Vagina (tissue), 2 donors: Measurements from ENCODE around the gene SNAP47. TPM values are rescaled to one million over a fixed set of nuclear protein-coding genes. Genes with fewer than 3 reads are reported as not detected.

Source experiments
- DNase-seq, 2 donors: peaks; one replicate each; pipeline ENCODE4 v3.0.0-alpha.2; 2017; ENCODE audit errors: extremely low spot score in 2 of 2
- H3K27ac ChIP-seq: fragments of 200-600 bp; sonication (generic); one replicate; pipeline ENCODE4 v1.5.1; 2019
- H3K27me3 ChIP-seq: fragments of 200-600 bp; sonication (generic); one replicate; pipeline ENCODE4 v1.5.1; 2019
- H3K36me3 ChIP-seq, 2 donors: fragments of 200-600 bp; sonication (generic); one replicate each; pipeline ENCODE4 v1.5.1; 2017 to 2019
- H3K4me1 ChIP-seq: fragments of 200-600 bp; sonication (generic); one replicate; pipeline ENCODE4 v1.5.1; 2019
- H3K4me3 ChIP-seq, 2 donors: fragments of 200-600 bp; sonication (generic); 1 replicate in 1 of 2; 2 replicates in 1 of 2; pipeline ENCODE4 v1.5.1; 2016 to 2019
- H3K9me3 ChIP-seq: fragments of 200-600 bp; sonication (generic); one replicate; pipeline ENCODE4 v1.5.1; 2019
- POLR2A ChIP-seq, 2 donors: fragments of 450-650 bp; IDR thresholded peaks; one replicate each; pipeline ENCODE4 v1.6.1; 2017; ENCODE audit warnings: antibody characterized with exemption in 2 of 2, mild to moderate bottlenecking in 2 of 2, moderate library complexity in 2 of 2
- POLR2AphosphoS5 ChIP-seq, 2 donors: sonication (generic); formaldehyde crosslinking; IDR thresholded peaks; one replicate each; pipeline ENCODE4 v1.9.0; 2017; ENCODE audit warnings: antibody characterized with exemption in 2 of 2, mild to moderate bottlenecking in 2 of 2, low read depth in 1 of 2; ENCODE audit not compliant: insufficient read depth in 1 of 2
- intact Hi-C: fragments of 100-400 bp; cut with DNase I; formaldehyde crosslinking; loops from one replicate; pipeline ENCODE4 v1.15.1; 2023
- total RNA-seq: library from RNA; depleted of rRNA; stranded (reverse); fragments of >200 nt; gene quantifications from one replicate; pipeline ENCODE4 v1.2.3, GENCODE V29; 2016
- TF ChIP-seq, protein P1 (sequence below), 3 experiments: fragments of 450-650 bp in 2 of 3; fragments of 200-600 bp in 1 of 3; sonication (generic) in 1 of 3; IDR thresholded peaks; one replicate each; pipeline ENCODE4 v1.5.1; 2017 to 2019; ENCODE audit warnings: antibody characterized with exemption in 3 of 3, mild to moderate bottlenecking in 2 of 3, moderate library complexity in 2 of 3

Gene SNAP47
- total RNA-seq, 1 donor from 2014 or later = 28.7 TPM

DNA sequence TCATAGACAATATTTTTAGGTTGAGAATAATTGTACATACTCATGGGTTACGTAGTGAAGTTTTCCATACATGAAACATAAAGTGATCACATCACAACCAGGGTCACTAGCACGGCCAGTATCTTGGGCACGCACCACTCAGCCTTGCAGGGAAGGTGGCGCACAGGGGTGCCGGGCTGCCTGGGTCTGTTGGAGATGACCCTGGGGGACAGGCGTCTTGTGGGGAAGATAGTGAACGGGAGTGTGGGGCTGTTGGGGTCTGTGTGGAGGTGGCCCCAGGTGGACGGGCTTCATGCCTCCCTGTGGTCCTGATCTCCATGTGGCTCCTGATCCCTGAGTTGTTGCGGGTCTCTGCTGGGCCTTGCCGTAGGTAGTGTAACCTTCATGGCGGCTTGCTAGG lies 41.9 kb downstream of the SNAP47 start:
- intact Hi-C loops = no loop called here
- peaks cover 4% of the 10 kb centered on the region for H3K4me1 ChIP-seq
- no peak for DNase-seq

DNA sequence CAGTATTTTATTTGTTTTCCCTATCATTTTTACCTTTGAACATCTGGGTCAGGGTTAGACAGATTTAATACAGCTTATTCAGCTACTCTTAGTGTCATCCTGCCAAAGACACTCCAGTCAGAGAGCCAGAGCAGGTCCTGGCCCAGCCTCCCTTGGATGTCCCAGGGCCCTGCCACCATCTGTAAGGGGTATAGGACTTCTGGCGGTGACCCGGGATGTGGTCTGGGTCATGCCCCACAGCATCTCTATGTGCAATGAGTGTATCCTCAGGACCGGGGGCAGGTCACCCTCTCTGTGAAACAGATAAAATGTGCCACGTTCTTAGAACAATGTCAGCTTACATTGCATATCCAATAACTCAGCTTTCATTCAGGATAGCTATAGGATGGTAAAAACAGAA lies 42.4 kb downstream of the SNAP47 start:
- H3K9me3 ChIP-seq = no peaks in the 10 kb centered on the region
- DNase-seq = no peak
- TF ChIP-seq POLR2A (IDR thresholded peaks at IDR 0.05) (no peak), POLR2AphosphoS5 (IDR thresholded peaks at IDR 0.05; ENCODE audit: insufficient read depth in 1 of 2, low read depth in 1 of 2) (no peak)
- TF ChIP-seq, protein P1, sequence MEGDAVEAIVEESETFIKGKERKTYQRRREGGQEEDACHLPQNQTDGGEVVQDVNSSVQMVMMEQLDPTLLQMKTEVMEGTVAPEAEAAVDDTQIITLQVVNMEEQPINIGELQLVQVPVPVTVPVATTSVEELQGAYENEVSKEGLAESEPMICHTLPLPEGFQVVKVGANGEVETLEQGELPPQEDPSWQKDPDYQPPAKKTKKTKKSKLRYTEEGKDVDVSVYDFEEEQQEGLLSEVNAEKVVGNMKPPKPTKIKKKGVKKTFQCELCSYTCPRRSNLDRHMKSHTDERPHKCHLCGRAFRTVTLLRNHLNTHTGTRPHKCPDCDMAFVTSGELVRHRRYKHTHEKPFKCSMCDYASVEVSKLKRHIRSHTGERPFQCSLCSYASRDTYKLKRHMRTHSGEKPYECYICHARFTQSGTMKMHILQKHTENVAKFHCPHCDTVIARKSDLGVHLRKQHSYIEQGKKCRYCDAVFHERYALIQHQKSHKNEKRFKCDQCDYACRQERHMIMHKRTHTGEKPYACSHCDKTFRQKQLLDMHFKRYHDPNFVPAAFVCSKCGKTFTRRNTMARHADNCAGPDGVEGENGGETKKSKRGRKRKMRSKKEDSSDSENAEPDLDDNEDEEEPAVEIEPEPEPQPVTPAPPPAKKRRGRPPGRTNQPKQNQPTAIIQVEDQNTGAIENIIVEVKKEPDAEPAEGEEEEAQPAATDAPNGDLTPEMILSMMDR (IDR thresholded peaks at IDR 0.05) = no peak
- H3K27me3 ChIP-seq = no peaks in the 10 kb centered on the region
- H3K4me1 ChIP-seq = peaks cover 4% of the 10 kb centered on the region
- intact Hi-C loops = no loop called here
- no peak overlapping the region for H3K27ac ChIP-seq
- peaks cover 0 to 20% of the 10 kb centered on the region in 2 donors for H3K36me3 ChIP-seq
- no peak overlapping the region for H3K4me3 ChIP-seq

More for the DNA sequence above, 41.9 kb downstream of the SNAP47 start:
- Histone ChIP-seq H3K27ac (no peak overlapping the region), H3K36me3 (peaks cover 0 to 20% of the 10 kb centered on the region in 2 donors), H3K9me3 (no peaks in the 10 kb centered on the region), H3K27me3 (no peaks in the 10 kb centered on the region), H3K4me3 (no peak overlapping the region)
- TF ChIP-seq, protein P1 (IDR thresholded peaks at IDR 0.05) = no peak
- TF ChIP-seq POLR2A (IDR thresholded peaks at IDR 0.05) (no peak), POLR2AphosphoS5 (IDR thresholded peaks at IDR 0.05; ENCODE audit: insufficient read depth in 1 of 2, low read depth in 1 of 2) (no peak)

DNA sequence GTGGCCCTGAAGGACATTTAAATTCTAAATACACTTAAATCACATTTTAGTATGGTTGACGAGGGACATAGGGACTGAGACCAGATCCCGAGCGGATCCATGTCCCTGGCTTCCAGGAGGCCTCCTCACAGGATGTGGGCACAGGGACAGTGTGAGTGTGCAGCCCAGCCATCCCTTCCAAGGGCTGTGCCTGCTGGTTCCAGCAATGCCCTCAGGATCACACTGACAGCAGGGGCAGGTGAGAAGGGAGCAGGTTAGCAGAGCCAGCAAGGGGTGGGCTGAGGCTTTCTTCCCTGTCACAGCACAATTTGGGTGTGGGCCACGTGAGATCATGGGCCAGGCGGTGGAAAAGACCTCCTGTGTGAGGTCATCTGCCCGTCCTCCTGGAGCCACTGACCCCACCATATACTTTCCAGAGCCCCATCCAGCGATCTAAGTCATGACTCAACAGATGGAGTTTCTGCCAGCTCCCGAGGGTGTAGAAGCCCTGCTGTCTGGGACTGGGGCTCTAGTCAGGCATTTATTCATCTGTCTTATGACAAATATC lies 43.2 kb downstream of the SNAP47 start:
- TF ChIP-seq, protein P1 (IDR thresholded peaks at IDR 0.05) = no peak
- TF ChIP-seq POLR2AphosphoS5 (IDR thresholded peaks at IDR 0.05; ENCODE audit: insufficient read depth in 1 of 2, low read depth in 1 of 2) = no peak
- TF ChIP-seq POLR2A (IDR thresholded peaks at IDR 0.05) = no peak
- intact Hi-C loops = no loop called here
- Histone ChIP-seq H3K36me3 (peaks cover 0 to 20% of the 10 kb centered on the region in 2 donors), H3K4me3 (no peak overlapping the region), H3K9me3 (no peaks in the 10 kb centered on the region), H3K4me1 (peaks cover 4% of the 10 kb centered on the region), H3K27me3 (no peaks in the 10 kb centered on the region), H3K27ac (no peak overlapping the region)
- no peak for DNase-seq

DNA sequence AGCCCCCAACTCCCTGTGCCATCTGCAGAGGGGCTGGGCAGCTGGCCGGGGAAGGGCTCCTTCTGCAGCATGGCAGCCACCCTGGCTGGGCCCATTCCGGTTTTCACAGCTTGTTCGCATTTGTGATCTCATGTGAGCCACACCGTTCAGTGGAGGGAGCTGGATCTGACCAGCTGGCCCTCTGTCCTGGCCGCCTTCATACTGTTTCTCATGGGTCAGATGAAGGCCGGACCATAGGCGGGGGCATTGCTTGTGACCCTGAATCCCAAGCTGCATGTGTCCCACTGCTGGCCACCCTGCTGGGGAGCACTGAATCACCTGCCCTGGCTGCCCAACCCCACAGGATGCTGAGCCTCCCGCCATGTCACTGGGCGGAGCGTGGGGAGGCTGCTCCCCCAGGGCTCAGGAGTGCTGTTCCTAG lies 43.8 kb downstream of the SNAP47 start:
- intact Hi-C loops = no loop called here
- TF ChIP-seq, protein P1 (IDR thresholded peaks at IDR 0.05) = no peak
- no peak for TF ChIP-seq POLR2A (IDR thresholded peaks at IDR 0.05)
- TF ChIP-seq POLR2AphosphoS5 (IDR thresholded peaks at IDR 0.05; ENCODE audit: insufficient read depth in 1 of 2, low read depth in 1 of 2) = no peak
- Histone ChIP-seq H3K36me3 (peaks cover 0 to 20% of the 10 kb centered on the region in 2 donors), H3K27me3 (no peaks in the 10 kb centered on the region), H3K27ac (no peak overlapping the region), H3K9me3 (no peaks in the 10 kb centered on the region), H3K4me1 (peaks cover 4% of the 10 kb centered on the region), H3K4me3 (no peak overlapping the region)
- DNase-seq = no peak

DNA sequence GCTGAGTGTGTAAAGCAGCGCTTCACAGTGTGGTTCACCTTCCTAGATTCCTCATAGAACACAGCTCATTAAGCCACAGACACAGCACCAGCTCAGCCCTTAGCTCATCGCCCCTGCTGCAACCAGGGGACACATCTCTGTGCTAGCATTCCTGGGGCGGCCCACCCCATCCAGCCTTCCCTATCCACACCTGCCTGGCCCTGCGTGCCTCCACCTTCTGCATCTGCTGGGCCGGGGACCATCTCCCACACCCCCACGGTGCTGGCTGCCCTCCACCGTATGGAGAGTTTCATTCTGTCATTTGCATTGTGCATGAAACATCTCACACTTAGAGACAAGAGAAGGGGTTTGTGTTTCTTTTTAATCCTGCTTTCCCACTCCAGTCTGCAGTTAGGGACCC lies 44.5 kb downstream of the SNAP47 start:
- no peaks in the 10 kb centered on the region for H3K9me3 ChIP-seq
- peaks cover 4% of the 10 kb centered on the region for H3K4me1 ChIP-seq
- no peak for TF ChIP-seq POLR2A (IDR thresholded peaks at IDR 0.05)
- TF ChIP-seq, protein P1 (IDR thresholded peaks at IDR 0.05) = no peak
- no peak for TF ChIP-seq POLR2AphosphoS5 (IDR thresholded peaks at IDR 0.05; ENCODE audit: insufficient read depth in 1 of 2, low read depth in 1 of 2)
- H3K27me3 ChIP-seq = no peaks in the 10 kb centered on the region
- DNase-seq = no peak
- no peak overlapping the region for H3K4me3 ChIP-seq
- intact Hi-C loops = no loop called here
- no peak overlapping the region for H3K27ac ChIP-seq
- H3K36me3 ChIP-seq = peaks cover 0 to 20% of the 10 kb centered on the region in 2 donors
